ENCODE data around the gene MBIP.

GRCh38 chr14:36293824-36294223 is 26.6 kb downstream of the MBIP start:
- TF ChIP-seq CTCF (IDR thresholded peaks at IDR 0.05): no peak
- no peak for TF ChIP-seq POLR2A (IDR thresholded peaks at IDR 0.05)

All from right lobe of liver (tissue), 4 donors.